Activated B cell treated with CpG ODN at 0.5 μM for 24 hours (primary cell): ENCODE measurements around the gene KCNF1. TPM values are rescaled to one million over a fixed set of nuclear protein-coding genes. Genes with fewer than 3 reads are reported as not detected.

Experiments
- ATAC-seq: fragments of 200-7000 bp; cut with Tn5 transposase; one replicate; pipeline ENCODE4 v1.10.0; 2021; ENCODE audit warnings: low read depth, mild to moderate bottlenecking, moderate library complexity
- CTCF ChIA-PET: fragments of 350-600 bp; sonication (Branson Sonifier 250); formaldehyde crosslinking; loops from one replicate; lab custom pipeline; 2021; ENCODE audit warnings: antibody characterized with exemption; lab: Charles Lee
- POLR2A ChIA-PET: fragments of 350-600 bp; sonication (Branson Sonifier 250); formaldehyde crosslinking; loops from one replicate; lab custom pipeline; 2021; ENCODE audit warnings: antibody characterized with exemption; lab: Charles Lee
- DNase-seq: peaks from one replicate; pipeline ENCODE4 v3.0.0; 2022
- H3K27ac Mint-ChIP-seq: one replicate; pipeline ENCODE4 v1.8.0; 2020; ENCODE audit warnings: mixed read lengths
- H3K27me3 Mint-ChIP-seq: one replicate; pipeline ENCODE4 v1.8.0; 2021; ENCODE audit warnings: mixed read lengths
- H3K36me3 Mint-ChIP-seq: one replicate; pipeline ENCODE4 v1.8.0; 2021; ENCODE audit warnings: low read depth, mixed read lengths
- H3K4me1 Mint-ChIP-seq: one replicate; pipeline ENCODE4 v1.8.0; 2021; ENCODE audit warnings: mixed read lengths
- H3K4me3 Mint-ChIP-seq: one replicate; pipeline ENCODE4 v1.8.0; 2020; ENCODE audit warnings: mild to moderate bottlenecking, mixed read lengths
- H3K9me3 Mint-ChIP-seq: one replicate; pipeline ENCODE4 v1.8.0; 2020; ENCODE audit warnings: mixed read lengths
- CTCF ChIP-seq: fragments of 200-600 bp; IDR thresholded peaks from one replicate; pipeline ENCODE4 v1.8.0; 2022; ENCODE audit warnings: antibody characterized with exemption, mild to moderate bottlenecking
- intact Hi-C: fragments of 100-400 bp; cut with micrococcal nuclease; formaldehyde crosslinking; loops from one replicate; pipeline ENCODE4 v1.15.1; 2024
- total RNA-seq: library from RNA; stranded (reverse); gene quantifications from 2 replicates; pipeline ENCODE4 v1.2.3, GENCODE V29; 2022

KCNF1 gene
- total RNA-seq, 1 donor from 2014 or later = not detected

- CTCF ChIA-PET = no interaction called here
Observed at GRCh38 chr2:10913501-10914271, 2.0 kb downstream of the KCNF1 start.

GRCh38 chr2:10914272-10914693 lies 2.5 kb downstream of the KCNF1 start:
- intact Hi-C loops = no loop called here
- peaks cover 31% of the 10 kb centered on the region for H3K27me3 Mint-ChIP-seq
- POLR2A ChIA-PET = no interaction called here

More at GRCh38 chr2:10913501-10914271, 2.0 kb downstream of the KCNF1 start:
- peaks cover 8% of the 10 kb centered on the region for H3K4me1 Mint-ChIP-seq
- POLR2A ChIA-PET = no interaction called here
- H3K4me3 Mint-ChIP-seq = no peak overlapping the region
- no peak for TF ChIP-seq CTCF
- H3K9me3 Mint-ChIP-seq = no peaks in the 10 kb centered on the region
- peaks cover 34% of the 10 kb centered on the region for H3K27me3 Mint-ChIP-seq
- ATAC-seq = no peak
- no peaks in the 10 kb centered on the region for H3K36me3 Mint-ChIP-seq
- DNase-seq = no peak
- no peak overlapping the region for H3K27ac Mint-ChIP-seq
- intact Hi-C loops = no loop called here

GRCh38 chr2:10915236-10915635 lies 3.5 kb downstream of the KCNF1 start:
- ChIA-PET POLR2A (no interaction called here), CTCF (no interaction called here)
- ATAC-seq (no peak), DNase-seq (no peak)
- intact Hi-C loops = no loop called here
- Mint-ChIP-seq H3K27me3 (peaks cover 30% of the 10 kb centered on the region), H3K9me3 (no peaks in the 10 kb centered on the region), H3K4me1 (peaks cover 8% of the 10 kb centered on the region), H3K36me3 (no peaks in the 10 kb centered on the region), H3K27ac (no peak overlapping the region), H3K4me3 (no peak overlapping the region)
- no peak for TF ChIP-seq CTCF

More at GRCh38 chr2:10914272-10914693, 2.5 kb downstream of the KCNF1 start:
- H3K9me3 Mint-ChIP-seq = no peaks in the 10 kb centered on the region
- H3K4me3 Mint-ChIP-seq = no peak overlapping the region
- H3K27ac Mint-ChIP-seq = no peak overlapping the region
- peaks cover 8% of the 10 kb centered on the region for H3K4me1 Mint-ChIP-seq
- CTCF ChIA-PET = no interaction called here
- ATAC-seq (no peak), DNase-seq (no peak)
- H3K36me3 Mint-ChIP-seq = no peaks in the 10 kb centered on the region
- TF ChIP-seq CTCF = no peak

GRCh38 chr2:10915731-10916276 lies 4.1 kb downstream of the KCNF1 start:
- POLR2A ChIA-PET = no interaction called here
- no peak for TF ChIP-seq CTCF
- peaks cover 8% of the 10 kb centered on the region for H3K4me1 Mint-ChIP-seq

GRCh38 chr2:10916953-10917352 lies 5.2 kb downstream of the KCNF1 start:
- no peak for ATAC-seq
- Mint-ChIP-seq H3K4me1 (peaks cover 5% of the 10 kb centered on the region), H3K36me3 (no peaks in the 10 kb centered on the region), H3K9me3 (no peaks in the 10 kb centered on the region), H3K4me3 (no peak overlapping the region), H3K27ac (no peak overlapping the region), H3K27me3 (peaks cover 24% of the 10 kb centered on the region)
- DNase-seq = no peak
- POLR2A ChIA-PET = no interaction called here
- TF ChIP-seq CTCF = no peak
- intact Hi-C loops = no loop called here
- CTCF ChIA-PET = no interaction called here

More at GRCh38 chr2:10915731-10916276, 4.1 kb downstream of the KCNF1 start:
- CTCF ChIA-PET = no interaction called here
- intact Hi-C loops = no loop called here
- H3K36me3 Mint-ChIP-seq = no peaks in the 10 kb centered on the region
- DNase-seq (no peak), ATAC-seq (no peak)
- peaks cover 27% of the 10 kb centered on the region for H3K27me3 Mint-ChIP-seq
- H3K9me3 Mint-ChIP-seq = no peaks in the 10 kb centered on the region
- H3K4me3 Mint-ChIP-seq = no peak overlapping the region
- no peak overlapping the region for H3K27ac Mint-ChIP-seq
